Embryonic facial prominence (tissue), 1 donor: Measurements from ENCODE around the gene NIPSNAP2.
"Not testable (repeated sequence)": the region's sequence is repeated elsewhere in the genome, so short reads cannot be mapped to it uniquely, and the experiment has no call there.

Experiments
- DNase-seq: peaks from one replicate; pipeline ENCODE4 v3.0.0-alpha.2; 2016; ENCODE audit errors: extremely low spot score

NIPSNAP2 gene

DNA sequence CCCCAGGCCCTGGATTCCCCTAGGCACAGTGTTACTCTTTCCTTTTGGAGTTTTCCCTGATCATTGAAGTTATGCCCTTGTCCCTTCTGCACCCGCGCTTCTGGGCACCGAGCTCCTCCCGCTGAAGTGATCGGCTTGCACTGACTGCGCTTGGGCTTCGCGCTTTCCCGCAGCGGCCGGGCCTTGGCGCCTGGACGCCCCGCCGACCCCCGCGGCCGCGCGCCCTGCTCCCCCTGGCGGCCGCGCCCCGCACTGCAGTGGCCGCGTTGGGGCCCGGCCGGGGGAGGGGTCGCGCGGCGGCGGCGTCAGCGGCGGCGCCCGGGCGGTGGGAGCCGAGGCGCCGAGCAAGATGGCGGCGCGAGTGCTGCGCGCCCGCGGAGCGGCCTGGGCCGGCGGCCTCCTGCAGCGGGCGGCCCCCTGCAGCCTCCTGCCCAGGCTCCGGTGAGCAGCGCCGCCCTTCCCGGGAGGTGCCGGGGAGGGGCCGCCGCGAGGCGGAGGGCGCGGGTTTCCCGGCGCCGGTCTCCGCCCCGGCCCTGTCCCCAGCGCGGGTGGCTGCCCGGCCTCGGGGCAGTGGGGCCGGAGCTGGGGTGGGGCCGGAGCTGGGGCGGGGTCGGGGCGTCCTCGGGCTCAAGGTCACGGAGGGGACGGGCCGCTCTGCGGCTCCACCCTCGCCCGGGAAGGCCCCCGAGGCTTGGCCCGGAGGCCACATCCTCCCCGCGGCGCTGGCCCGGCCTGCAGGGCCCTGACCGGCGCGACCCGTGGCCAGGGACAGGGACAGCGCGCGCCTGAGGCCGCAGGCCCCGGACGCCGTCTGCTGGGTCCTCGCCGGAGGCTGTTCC is at the start of gene NIPSNAP2:
NIPSNAP2 (plus strand) TSS at position 325 of the 839 bp plus-strand sequence; CDS start at position 350, 25 bp downstream.
- DNase-seq: peak; percentile 14

DNA sequence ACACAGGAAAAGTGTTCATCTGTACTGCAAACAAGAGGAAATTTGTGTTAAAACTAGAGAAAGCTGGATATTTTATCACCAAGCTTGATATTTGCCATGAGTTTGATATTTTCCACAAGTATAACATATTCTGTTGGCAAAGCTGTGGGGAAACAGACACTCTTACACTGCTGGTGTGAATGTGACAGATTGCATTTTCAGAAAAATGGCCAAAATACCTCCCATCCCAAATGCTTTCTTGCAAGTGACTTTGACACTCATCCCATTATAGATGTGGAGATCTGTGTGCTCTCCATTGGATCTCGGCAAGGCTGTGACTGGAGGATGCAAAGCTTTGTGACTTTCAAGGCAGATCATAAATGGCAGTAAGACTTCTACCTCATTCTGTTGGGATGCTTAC is 46.6 kb upstream of the NIPSNAP2 start:
- DNase-seq: no peak

DNA sequence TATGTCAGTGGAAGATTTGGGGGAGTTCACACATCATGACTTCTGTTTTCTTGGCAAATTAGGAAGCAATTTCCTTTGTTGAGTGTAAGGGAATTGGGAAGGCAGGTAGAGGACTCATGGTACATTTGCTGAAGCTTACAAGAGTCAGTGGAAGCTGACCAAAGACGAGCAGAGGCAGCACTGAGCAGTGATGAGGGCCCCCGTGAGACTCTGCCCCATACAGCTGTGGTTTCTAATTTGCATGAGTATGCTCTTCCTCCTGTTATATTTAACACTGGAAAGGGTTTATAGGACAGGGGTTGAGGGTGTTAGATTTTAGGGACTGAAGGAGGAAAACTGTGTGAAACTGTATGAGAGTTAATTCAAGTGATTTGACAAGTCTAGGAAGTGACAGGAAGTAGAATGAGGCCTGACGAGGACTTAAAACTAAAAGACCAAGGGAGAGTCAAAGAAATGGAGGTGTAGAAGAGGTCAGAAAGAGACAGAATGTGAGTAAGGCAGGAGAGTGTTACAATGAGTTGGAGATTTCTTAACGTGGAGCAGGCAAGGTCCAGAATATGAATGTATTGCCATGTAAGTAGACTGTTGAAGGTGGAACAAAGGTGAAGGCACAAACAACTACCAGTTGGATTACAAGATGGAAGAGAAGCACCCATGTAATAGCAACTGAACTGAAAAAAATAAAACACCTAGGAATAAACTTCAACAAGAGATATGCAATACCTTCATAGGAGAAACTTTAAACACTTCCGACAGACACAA is 36.2 kb upstream of the NIPSNAP2 start:
- DNase-seq: no peak

DNA sequence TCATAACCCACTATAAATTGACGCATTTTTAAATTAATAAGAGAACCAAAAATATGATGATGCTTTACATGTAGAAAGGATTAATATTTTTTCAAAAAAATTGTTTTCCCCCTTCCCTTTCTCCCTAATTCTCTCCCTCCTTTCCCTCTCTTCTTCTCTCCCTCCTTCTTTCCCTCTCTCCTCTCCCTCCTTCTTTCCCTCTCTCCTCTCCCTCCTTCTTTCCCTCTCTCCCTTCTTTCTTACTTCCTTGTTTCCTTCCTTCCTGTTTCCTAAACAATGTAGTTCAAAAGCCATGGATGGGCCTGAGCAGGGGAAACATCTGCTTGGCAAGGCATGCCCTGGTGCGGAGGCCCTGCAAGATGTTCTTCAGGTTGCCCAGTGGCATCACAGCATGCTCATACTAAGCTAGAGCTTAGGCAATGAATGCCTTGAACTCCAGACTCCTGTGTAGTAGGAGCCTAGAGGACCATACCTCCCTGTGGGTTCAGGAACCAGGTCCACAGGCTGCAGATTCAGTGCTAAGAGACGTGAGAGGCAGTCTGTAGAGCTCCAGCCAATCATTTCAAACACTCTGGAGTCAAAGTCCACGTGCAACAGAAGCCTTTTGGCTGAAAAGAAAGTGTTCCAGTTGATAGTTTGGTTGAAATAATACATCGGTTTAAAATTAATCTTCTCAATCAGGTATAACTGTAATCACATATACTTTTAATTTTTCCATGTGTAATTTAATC is 32.8 kb upstream of the NIPSNAP2 start:
- no peak for DNase-seq

DNA sequence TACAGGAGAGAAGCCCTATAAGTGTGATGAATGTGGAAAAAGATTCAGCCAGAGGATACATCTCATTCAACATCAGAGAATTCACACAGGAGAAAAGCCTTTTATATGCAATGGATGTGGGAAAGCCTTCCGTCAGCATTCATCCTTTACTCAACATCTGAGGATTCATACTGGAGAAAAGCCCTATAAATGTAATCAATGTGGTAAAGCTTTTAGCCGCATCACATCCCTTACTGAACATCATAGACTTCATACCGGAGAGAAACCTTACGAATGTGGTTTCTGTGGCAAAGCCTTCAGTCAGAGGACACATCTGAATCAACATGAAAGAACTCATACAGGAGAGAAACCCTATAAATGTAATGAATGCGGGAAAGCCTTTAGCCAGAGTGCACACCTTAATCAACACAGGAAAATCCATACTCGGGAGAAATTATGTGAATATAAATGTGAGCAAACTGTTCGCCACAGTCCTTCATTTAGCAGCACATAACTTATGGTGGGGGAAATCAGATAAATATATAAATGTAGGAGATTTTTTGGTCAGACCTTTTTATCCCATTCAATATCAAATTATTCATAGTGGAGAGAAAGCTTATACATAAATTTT is 24.8 kb upstream of the NIPSNAP2 start:
- DNase-seq: no peak

DNA sequence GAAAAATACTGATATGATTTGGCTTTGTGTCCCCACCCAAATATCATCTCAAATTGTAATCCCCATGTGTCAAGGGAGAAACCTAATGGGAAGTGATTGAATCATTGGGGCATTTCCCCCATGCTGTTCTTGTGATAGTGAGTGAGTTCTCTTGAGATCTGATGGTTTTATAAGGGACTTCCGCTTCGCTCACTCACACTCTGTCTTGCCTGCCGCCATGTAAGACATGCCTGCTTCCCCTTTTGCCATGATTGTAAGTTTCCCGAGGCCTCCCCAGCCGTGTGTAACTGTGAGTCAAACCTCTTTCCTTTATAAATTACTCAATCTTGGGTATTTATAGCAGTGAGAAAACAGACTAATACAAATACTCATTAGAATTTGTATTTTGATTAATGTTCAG is 17.8 kb upstream of the NIPSNAP2 start:
- no peak for DNase-seq

DNA sequence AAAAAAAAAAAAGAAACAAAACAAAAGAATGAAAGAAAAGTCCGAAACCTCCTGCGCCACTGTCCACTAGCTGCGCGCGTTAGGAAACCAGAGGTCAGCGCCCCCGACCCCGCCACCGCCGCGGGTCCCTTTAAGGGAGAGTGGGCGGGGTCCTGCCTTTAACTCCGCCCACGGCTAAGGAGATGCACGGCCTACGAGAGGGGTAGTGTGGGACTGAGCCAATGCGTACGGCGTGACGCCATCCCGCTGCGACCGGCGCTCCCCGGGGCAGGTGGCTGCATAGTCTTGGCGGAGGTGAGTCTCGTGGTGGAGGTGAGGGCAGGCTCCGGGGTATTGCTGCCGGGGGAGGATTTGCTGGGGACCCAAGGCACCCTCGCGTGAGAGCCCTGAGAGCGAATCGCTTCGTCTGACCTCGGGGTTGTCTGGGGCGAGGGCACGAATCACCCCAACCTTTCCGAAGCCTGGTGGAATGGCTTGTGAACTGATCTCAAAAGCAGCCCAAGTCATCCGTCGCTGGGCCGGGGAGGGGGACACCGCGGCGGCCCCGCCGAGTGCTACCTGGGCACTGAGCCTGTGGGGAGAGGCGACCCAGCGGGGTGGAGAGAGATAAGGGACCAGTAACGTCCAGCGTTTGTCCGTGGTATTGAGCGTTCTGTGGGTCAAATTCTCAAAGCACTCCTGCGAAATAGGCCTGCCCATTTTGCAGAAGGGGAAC is 12.6 kb upstream of the NIPSNAP2 start, which contains the start of gene MRPS17:
MRPS17 (plus strand) TSS at position 241 of the 715 bp plus-strand sequence. CDS start 1,319 bp downstream, outside the sequence.
- DNase-seq: peak; percentile 81

DNA sequence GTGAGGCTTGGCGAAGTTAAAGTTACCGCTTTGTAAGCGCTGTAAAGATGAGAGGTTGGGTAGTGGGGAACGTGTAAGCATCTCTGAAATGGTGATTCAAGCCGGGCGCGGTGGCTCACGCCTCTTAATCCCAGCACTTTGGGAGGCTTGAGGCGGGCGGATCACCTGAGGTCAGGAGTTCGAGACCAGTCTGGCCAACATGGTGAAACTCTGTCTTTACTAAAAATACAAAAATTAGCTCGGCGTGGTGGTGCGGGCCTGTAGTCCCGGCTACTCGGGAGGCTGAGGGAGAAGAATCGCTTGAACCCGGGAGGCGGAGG is 12.1 kb upstream of the NIPSNAP2 start:
- DNase-seq: not testable (repeated sequence)

DNA sequence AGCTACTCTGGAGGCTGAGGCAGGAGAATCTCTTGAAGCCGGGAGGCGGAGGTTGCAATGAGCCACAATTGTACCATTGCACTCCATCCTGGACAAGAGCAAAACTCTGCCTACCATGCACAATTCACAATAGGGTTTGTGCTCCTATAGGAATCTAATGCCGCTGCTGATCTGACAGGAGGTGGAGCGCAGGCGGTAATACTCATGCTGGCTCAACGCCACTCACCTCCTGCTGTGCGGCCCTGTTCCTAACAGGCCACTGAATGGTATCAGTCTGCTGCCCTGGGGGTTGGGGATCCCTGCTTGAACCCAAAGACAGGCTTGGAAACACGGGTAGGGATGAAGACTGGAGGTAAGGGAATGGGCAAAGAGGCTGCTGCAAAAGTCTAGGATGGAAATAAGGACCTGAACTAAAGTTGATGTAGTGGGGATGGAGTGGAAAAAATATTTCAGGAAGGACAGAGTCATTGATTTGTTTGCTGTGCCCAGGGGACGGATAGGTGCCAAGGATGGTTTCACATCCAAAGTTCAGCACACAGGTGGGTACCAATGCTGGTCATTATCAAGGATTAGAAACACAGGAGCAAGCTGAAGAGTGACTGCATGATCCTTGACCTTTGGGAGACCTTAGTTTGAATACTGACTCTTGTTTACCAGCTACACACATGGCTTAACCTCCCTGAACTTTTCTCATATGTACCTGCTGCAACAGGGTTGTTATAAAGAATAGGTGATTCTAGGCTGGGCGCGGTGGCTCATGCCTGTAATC is 10.5 kb upstream of the NIPSNAP2 start:
- no peak for DNase-seq

DNA sequence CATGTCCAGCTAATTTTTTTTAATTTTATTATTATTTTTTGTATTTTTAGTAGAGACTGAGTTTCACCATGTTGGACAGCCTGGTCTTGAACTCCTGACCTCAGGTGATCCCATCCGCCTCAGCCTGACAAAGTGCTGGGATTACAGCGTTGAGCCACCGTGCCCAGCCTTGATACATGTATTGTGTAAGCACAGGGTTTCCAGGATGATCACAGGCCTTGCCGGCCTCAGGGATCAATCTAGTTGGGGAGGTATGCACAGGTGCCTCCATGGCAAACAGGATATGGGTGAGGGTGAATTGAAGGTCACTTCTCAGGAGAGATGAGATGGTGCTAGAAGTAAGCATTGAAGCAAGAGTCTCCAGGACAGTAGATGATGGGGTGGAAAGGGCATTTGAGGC is 7.2 kb upstream of the NIPSNAP2 start:
- DNase-seq: no peak

DNA sequence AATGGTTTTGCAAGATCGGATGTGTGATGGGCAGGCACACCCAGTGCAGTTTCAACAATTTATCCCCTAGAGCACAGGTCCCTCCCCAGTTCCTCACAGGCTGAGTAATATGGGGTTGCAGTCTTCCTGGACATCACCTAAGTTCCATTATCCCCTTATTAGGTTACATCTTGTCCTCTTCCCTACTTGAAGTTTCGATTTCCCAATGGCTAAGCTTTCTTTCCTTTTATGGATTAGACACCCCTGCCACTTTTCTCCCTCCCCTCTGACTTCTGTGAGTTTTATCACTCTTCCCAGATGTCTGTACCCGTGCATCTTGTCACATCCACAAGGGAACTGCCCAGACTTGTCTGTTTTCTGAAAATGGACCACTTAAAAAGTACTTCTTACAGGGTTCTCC is 2.4 kb upstream of the NIPSNAP2 start:
- no peak for DNase-seq

DNA sequence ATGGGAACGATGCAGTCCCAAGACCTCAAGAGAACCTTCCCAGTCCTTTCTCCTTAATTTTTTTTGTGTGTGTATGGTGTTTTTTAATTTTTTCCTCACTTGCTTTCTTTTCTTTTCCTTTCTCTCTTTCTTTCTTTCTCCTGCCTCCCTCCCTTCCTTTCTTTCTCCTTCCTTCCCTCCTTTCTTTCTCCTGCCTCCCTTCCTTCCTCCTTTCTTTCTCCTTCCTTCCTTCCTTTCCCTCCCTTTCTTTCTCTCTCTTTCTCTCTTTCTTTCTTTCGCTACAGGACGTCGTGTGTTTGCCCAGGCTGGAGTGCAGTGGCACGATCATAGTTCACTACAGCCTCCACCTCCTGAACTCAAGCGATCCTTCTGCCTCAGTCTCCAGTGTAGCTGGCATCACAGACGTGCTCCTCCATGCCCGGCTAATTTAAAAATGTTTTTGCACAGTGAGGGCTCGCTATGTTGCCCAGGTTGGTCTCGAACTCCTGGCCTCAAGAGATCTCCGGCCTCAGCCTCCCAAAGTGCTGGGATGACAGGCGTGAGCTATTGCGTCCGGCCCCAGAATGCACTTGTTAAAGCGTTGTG is 709 bp upstream of the NIPSNAP2 start:
- DNase-seq: no peak

DNA sequence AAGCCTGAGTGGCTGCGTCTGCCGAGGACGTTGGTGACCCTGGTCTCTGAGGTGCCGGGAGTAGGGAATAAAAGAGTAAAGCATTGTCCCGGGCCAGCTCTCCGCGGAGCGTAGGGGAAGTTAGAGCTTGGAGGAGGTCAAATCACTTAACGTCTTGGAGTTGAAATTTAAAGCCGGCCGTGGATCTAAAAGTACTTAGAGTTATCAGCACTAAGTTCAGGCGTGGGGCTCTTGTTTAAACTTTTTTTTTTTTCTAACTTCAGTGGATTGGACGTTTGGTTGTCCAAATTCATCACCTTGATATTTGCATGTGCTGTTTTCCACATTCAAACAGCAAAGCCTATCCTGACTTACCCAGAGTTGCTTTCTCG is 700 bp downstream of the NIPSNAP2 start:
- DNase-seq: no peak

DNA sequence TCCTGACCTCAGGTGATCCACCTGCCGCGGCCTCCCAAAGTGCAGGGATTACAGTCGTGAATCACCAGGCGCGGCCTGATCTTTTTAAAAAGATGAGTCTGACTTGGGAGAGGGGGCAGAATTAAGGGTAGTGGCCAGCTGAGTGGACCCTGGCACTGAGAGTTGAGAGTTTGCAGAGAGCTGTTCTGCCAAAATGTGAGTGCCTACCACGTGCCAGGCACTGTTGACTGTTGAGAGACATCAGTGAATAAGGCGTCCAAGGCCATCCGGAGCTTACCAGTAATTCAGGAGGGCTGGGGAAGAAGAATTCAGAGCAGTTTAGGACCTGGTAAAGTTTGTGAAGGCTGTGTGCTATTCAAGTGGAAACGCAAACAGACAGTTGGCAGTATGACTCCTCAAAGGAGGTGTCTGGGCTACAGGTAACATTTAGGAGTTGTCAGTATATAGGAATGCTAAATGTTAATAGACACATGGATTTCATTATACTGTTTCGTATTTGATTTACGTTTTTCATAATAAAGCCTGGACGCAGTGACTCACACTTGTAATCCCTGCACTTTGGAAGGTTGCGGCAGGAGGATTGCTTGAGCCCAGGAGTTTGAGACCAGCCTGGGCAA is 1.5 kb downstream of the NIPSNAP2 start:
- no peak for DNase-seq

DNA sequence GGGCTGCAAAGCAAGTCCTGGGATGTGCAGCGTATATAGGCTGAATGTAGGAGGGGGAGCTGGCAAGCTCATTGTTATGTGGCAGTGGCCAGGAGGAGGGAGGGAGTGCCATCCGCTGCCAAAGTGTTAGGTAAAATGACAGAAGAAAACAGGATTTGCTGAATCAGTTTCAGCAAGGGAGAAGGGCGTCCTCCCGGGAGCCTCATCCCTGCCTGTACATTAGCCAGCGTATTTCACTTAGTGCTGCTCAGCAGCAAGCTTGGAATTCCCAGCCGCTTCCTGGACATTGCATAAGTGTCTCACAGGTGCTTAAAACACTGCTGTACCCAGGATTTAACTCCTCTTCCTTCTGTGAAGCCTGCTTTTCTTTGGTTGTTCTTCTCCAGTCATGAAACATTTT is 2.5 kb downstream of the NIPSNAP2 start:
- no peak for DNase-seq

DNA sequence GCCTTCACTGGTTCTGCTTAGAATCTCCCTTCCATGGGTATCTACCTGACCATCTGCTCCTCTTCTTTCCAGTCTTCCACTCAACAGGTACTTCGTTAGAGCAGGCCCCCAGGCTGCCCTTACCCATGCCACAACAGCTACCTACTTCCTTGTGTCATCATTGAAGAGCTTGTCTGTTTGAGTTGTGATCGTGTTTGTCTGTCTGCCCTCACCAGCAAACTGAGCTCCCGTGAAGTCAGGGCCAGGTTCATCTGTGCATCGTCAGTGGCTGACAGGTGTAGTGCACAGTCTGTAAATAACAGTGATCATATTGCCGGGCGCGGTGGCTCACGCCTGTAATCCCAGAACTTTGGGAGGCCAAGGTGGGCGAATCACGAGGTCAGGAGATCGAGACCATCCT is 5.0 kb downstream of the NIPSNAP2 start:
- DNase-seq: no peak

DNA sequence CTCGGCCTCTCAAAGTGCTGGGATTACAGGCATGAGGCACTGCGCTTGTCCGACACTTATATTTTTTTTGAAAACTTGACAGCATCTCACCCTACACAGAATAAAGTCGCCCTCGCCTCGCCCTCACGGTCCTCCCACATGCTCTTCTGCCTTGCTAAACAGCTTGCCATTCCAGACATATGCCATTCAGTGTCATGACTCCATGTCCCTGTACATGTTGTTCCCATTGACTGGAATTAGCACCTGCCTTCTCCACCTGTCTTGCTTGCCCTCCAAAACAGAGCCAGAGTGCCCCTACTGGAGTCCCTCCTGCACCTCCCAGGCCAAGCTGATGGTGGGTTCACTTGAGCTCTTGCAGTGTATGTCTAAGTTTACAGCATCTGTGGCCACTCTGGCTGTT is 6.2 kb downstream of the NIPSNAP2 start:
- no peak for DNase-seq

DNA sequence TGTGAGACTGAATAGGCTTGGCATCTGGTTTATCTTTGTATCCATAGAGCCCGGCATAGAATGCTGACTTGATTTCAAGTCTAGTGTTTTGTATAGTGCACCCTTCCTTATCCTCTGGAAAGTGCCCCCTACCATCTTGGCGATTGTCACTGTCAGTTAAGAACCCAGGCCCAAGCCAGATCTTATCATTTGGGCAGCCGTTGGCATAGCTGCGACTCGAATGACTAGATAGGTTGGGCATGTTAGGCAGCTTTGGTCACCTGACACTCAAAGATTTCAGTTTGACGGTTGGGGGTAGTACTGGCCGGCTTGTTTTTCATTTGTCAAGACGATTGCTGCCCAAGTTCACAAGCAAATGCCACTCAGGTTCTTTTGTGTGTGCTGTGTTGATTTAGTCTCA is 6.6 kb downstream of the NIPSNAP2 start:
- DNase-seq: no peak

DNA sequence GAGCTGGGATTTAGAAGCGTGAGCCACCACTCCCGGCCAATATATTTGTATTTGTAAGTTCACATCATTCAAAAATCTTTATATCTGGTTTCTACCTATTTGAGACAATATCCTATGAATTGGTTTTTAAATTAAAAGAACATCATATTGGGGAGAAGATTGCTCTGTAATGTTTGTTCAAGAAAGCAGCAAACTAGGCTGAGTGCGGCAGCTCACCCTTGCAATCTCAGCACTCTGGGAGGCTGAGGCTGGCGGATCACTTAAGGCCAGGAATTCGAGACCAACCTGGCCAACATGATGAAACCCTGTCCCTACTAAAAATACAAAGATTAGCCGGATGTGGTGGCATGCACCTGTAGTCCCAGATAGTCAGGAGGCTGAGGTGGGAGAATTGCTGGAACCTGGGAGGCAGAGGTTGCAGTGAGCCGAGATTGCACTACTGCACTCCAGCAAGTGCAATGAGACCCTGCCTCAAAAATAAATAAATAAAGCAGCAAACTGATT is 9.4 kb downstream of the NIPSNAP2 start:
- no peak for DNase-seq
